Tibial nerve (tissue), 3 donors: ENCODE measurements around the gene BMPR1B.

Experiments used
- CTCF ChIP-seq, 5 experiments: fragments of 200-600 bp in 3 of 5; fragments of 450-650 bp in 2 of 5; sonication (generic) in 3 of 5; IDR thresholded peaks; one replicate each; pipeline ENCODE4 v1.5.1; 2016 to 2019; ENCODE audit warnings: antibody characterized with exemption in 5 of 5, mild to moderate bottlenecking in 3 of 5, moderate library complexity in 2 of 5
- POLR2A ChIP-seq, 2 donors: fragments of 450-650 bp; IDR thresholded peaks; one replicate each; pipeline ENCODE4 v1.6.1; 2017; ENCODE audit warnings: antibody characterized with exemption in 2 of 2, mild to moderate bottlenecking in 2 of 2, moderate library complexity in 2 of 2

- no peak for TF ChIP-seq CTCF (IDR thresholded peaks at IDR 0.05)
- TF ChIP-seq POLR2A (IDR thresholded peaks at IDR 0.05): no peak
Observed at GRCh38 chr4:95073646-95074045, 315.9 kb downstream of the BMPR1B start.
